Neuronal stem cell (in vitro differentiated cells): ENCODE measurements around the gene NUP54.

Experiments
- DNase-seq: peaks from one replicate; pipeline ENCODE4 v3.0.0-alpha.2; 2013; ENCODE audit warnings: low spot score
- H2AFZ ChIP-seq: one replicate; pipeline ENCODE4 v1.6.1; 2013; ENCODE audit warnings: mild to moderate bottlenecking, low read length, inconsistent platforms
- H2AK5ac ChIP-seq: 2 replicates; pipeline ENCODE4 v1.6.1; 2013; ENCODE audit warnings: low read depth, mild to moderate bottlenecking, inconsistent platforms, low read length, moderate library complexity, mixed read lengths
- H2BK120ac ChIP-seq: 2 replicates; pipeline ENCODE4 v1.6.1; 2013; ENCODE audit warnings: low read depth, mild to moderate bottlenecking, inconsistent platforms, low read length, moderate library complexity, mixed read lengths
- H2BK12ac ChIP-seq: one replicate; pipeline ENCODE4 v1.6.1; 2013; ENCODE audit warnings: low read length, inconsistent platforms
- H2BK15ac ChIP-seq: 2 replicates; pipeline ENCODE4 v1.6.1; 2013; ENCODE audit warnings: mild to moderate bottlenecking, low read length, inconsistent platforms, mixed read lengths
- H2BK5ac ChIP-seq: one replicate; pipeline ENCODE4 v1.6.1; 2013; ENCODE audit warnings: inconsistent platforms, mild to moderate bottlenecking, low read length, moderate library complexity
- H3K14ac ChIP-seq: one replicate; pipeline ENCODE4 v1.6.1; 2013; ENCODE audit warnings: low read length, inconsistent platforms
- H3K18ac ChIP-seq: 2 replicates; pipeline ENCODE4 v1.6.1; 2013; ENCODE audit warnings: low read length, inconsistent platforms
- H3K23ac ChIP-seq: 2 replicates; pipeline ENCODE4 v1.6.1; 2013; ENCODE audit warnings: low read depth, mild to moderate bottlenecking, mixed read lengths, low read length, inconsistent platforms; ENCODE audit not compliant: poor library complexity
- H3K27ac ChIP-seq: replicated peaks from 3 replicates; pipeline ENCODE4 v1.5.1; 2013; ENCODE audit warnings: low read length, inconsistent platforms
- H3K27me3 ChIP-seq, 3 experiments: 2 replicates each; pipeline ENCODE4 v1.6.1; 2013; ENCODE audit warnings: low read length in 3 of 3, mild to moderate bottlenecking in 2 of 3, inconsistent platforms in 1 of 3, low read depth in 1 of 3, mixed read lengths in 1 of 3, moderate library complexity in 1 of 3; ENCODE audit not compliant: control insufficient read depth in 3 of 3, insufficient read depth in 3 of 3
- H3K36me3 ChIP-seq, 2 donors: replicated peaks in 1 of 2; 2 replicates each; pipeline ENCODE4 v1.6.1; 2013; ENCODE audit warnings: low read length in 2 of 2; ENCODE audit not compliant: control insufficient read depth in 2 of 2, insufficient read depth in 2 of 2
- H3K4ac ChIP-seq: 2 replicates; pipeline ENCODE4 v1.6.1; 2013; ENCODE audit warnings: inconsistent platforms, mild to moderate bottlenecking, low read length, moderate library complexity
- H3K4me1 ChIP-seq, 2 donors: 1 replicate in 1 of 2; 2 replicates in 1 of 2; pipeline ENCODE4 v1.6.1; 2013; ENCODE audit warnings: low read length in 2 of 2, low read depth in 1 of 2; ENCODE audit not compliant: control insufficient read depth in 2 of 2, insufficient read depth in 1 of 2
- H3K4me2 ChIP-seq: one replicate; pipeline ENCODE4 v1.6.1; 2013; ENCODE audit warnings: mild to moderate bottlenecking, low read length, inconsistent platforms; ENCODE audit not compliant: insufficient read depth, poor library complexity, severe bottlenecking
- H3K4me3 ChIP-seq, 2 donors: 2 replicates each; pipeline ENCODE4 v1.5.1; 2013; ENCODE audit warnings: low read length in 2 of 2, mild to moderate bottlenecking in 2 of 2, inconsistent platforms in 1 of 2, moderate library complexity in 1 of 2
- H3K79me1 ChIP-seq: one replicate; pipeline ENCODE4 v1.6.1; 2013; ENCODE audit warnings: low read depth, mild to moderate bottlenecking, inconsistent platforms, low read length, moderate library complexity
- H3K9ac ChIP-seq: one replicate; pipeline ENCODE4 v1.6.1; 2013; ENCODE audit warnings: mild to moderate bottlenecking, low read depth, low read length, inconsistent platforms; ENCODE audit not compliant: poor library complexity
- H3K9me3 ChIP-seq, 2 donors: replicated peaks in 1 of 2; 2 replicates each; pipeline versions ENCODE3 to v1.6.1; 2013; ENCODE audit warnings: low read length in 2 of 2, mild to moderate bottlenecking in 2 of 2, inconsistent platforms in 1 of 2, low read depth in 1 of 2, mixed read lengths in 1 of 2, moderate library complexity in 1 of 2; ENCODE audit not compliant: control insufficient read depth in 2 of 2, insufficient read depth in 1 of 2
- H4K8ac ChIP-seq: one replicate; pipeline ENCODE4 v1.6.1; 2013; ENCODE audit warnings: low read depth, mild to moderate bottlenecking, inconsistent platforms, low read length, moderate library complexity
- H4K91ac ChIP-seq: one replicate; pipeline ENCODE4 v1.6.1; 2013; ENCODE audit warnings: low read length, low read depth, mild to moderate bottlenecking, inconsistent platforms; ENCODE audit not compliant: poor library complexity
- WGBS, 2 donors: extraction: QIAGEN DNeasy Blood & Tissue Kit; methylation state at CpG; one replicate each; pipeline ENCODE4 v1.1.7; 2013; ENCODE audit warnings: missing lambda C conversion rate in 2 of 2, mixed read lengths in 1 of 2; ENCODE audit not compliant: insufficient read length in 2 of 2, insufficient replicate concordance in 1 of 2; ENCODE audit errors: extremely low coverage in 2 of 2; 5-methylcytosine and 5-hydroxymethylcytosine counted together

NUP54 gene

DNA sequence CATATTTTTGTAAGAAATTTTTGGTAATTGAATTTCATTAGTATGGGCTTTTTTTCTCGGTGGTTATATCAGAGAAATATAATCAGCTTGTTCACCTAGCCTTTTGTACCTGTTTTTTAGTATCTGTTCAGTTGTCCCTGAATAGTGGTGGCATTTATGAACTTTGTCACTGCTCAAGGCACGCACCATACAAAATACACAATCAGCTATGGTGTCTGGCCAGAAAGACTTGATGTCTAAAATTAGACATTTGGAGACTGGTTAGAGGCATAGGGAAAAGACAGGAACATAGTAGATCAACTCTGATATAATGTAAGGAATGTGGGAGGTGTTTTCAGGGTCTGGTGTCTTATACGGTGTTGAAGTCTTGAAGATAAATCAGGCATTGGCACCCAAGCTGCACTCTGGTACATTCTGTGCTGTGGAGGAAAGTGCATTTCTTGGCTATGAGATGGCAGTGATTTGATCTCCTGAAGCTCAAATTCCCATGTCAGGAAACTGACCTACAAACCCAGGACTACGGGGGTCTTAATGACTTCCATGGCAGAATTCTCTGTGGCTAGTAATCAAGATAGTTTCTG is 70.1 kb downstream of the NUP54 start:
- peaks cover 0 to 26% (median 0%) of the 10 kb centered on the region in 3 experiments for H3K27me3 ChIP-seq
- no CpG with 5 or more reads among the region's 4 CpGs for WGBS, 2 donors

GRCh38 chr4:76074993-76075600 is 73.1 kb downstream of the NUP54 start:
- H3K4ac ChIP-seq: no peak overlapping the region
- H3K27me3 ChIP-seq: peaks cover 0 to 6% (median 0%) of the 10 kb centered on the region in 3 experiments
- H2BK15ac ChIP-seq: no peak overlapping the region
- H3K4me3 ChIP-seq: no peak overlapping the region
- no peak overlapping the region for H2BK5ac ChIP-seq
- no peak overlapping the region for H3K27ac ChIP-seq
- no peak overlapping the region for H2BK12ac ChIP-seq
- no peak overlapping the region for H3K18ac ChIP-seq
- no peak overlapping the region for H3K9ac ChIP-seq
- no peaks in the 10 kb centered on the region for H3K9me3 ChIP-seq
- H2AFZ ChIP-seq: no peak overlapping the region
- no peak overlapping the region for H2AK5ac ChIP-seq
- H2BK120ac ChIP-seq: no peak overlapping the region
- H3K79me1 ChIP-seq: no peaks in the 10 kb centered on the region
- H4K8ac ChIP-seq: no peak overlapping the region
- no peaks in the 10 kb centered on the region for H3K4me1 ChIP-seq
- no peak overlapping the region for H3K4me2 ChIP-seq
- WGBS, 2 donors: no CpG with 5 or more reads among the region's 4 CpGs
- DNase-seq: no peak
- no peak overlapping the region for H3K23ac ChIP-seq
- H3K14ac ChIP-seq: no peak overlapping the region
- H3K36me3 ChIP-seq: no peaks in the 10 kb centered on the region
- no peak overlapping the region for H4K91ac ChIP-seq

More for the DNA sequence above, 70.1 kb downstream of the NUP54 start:
- no peaks in the 10 kb centered on the region for H3K4me1 ChIP-seq
- H3K9me3 ChIP-seq: no peaks in the 10 kb centered on the region
- no peak overlapping the region for H4K8ac ChIP-seq
- no peak overlapping the region for H3K18ac ChIP-seq
- DNase-seq: no peak
- no peak overlapping the region for H3K9ac ChIP-seq
- H2AFZ ChIP-seq: no peak overlapping the region
- H3K23ac ChIP-seq: no peak overlapping the region
- no peak overlapping the region for H3K4me2 ChIP-seq
- H2BK12ac ChIP-seq: no peak overlapping the region
- H2BK5ac ChIP-seq: no peak overlapping the region
- H2BK120ac ChIP-seq: no peak overlapping the region
- H2AK5ac ChIP-seq: no peak overlapping the region
- no peak overlapping the region for H3K4me3 ChIP-seq
- no peak overlapping the region for H3K4ac ChIP-seq
- H3K79me1 ChIP-seq: no peaks in the 10 kb centered on the region
- no peak overlapping the region for H4K91ac ChIP-seq
- no peak overlapping the region for H2BK15ac ChIP-seq
- H3K36me3 ChIP-seq: no peaks in the 10 kb centered on the region
- no peak overlapping the region for H3K14ac ChIP-seq
- no peak overlapping the region for H3K27ac ChIP-seq

- WGBS, 2 donors: no CpG with 5 or more reads among the region's 1 CpG
Observed at GRCh38 chr4:76074468-76074867, 73.7 kb downstream of the NUP54 start, which contains the start of gene ART3. Gene ART3, plus strand, starts transcription at chr4:76074709. Its CDS starts 1,181 bp downstream, at chr4:76075890.

GRCh38 chr4:76072760-76073159 is 75.4 kb downstream of the NUP54 start:
- H2BK15ac ChIP-seq: no peak overlapping the region
- H4K8ac ChIP-seq: no peak overlapping the region
- H3K79me1 ChIP-seq: no peaks in the 10 kb centered on the region
- DNase-seq: no peak
- H3K4me3 ChIP-seq: no peak overlapping the region
- no peak overlapping the region for H3K4ac ChIP-seq
- no peaks in the 10 kb centered on the region for H3K9me3 ChIP-seq
- H3K27me3 ChIP-seq: no peaks in the 10 kb centered on the region
- H2AFZ ChIP-seq: peak overlapping the region; percentile 31
- H3K18ac ChIP-seq: no peak overlapping the region
- no peak overlapping the region for H2BK12ac ChIP-seq
- H2AK5ac ChIP-seq: no peak overlapping the region
- H3K27ac ChIP-seq: no peak overlapping the region
- H2BK5ac ChIP-seq: no peak overlapping the region
- no peak overlapping the region for H4K91ac ChIP-seq
- no peak overlapping the region for H3K4me2 ChIP-seq
- no peaks in the 10 kb centered on the region for H3K4me1 ChIP-seq
- no peak overlapping the region for H3K23ac ChIP-seq
- WGBS, 2 donors: no CpG with 5 or more reads among the region's 4 CpGs
- no peak overlapping the region for H3K9ac ChIP-seq
- H3K14ac ChIP-seq: no peak overlapping the region
- H3K36me3 ChIP-seq: no peaks in the 10 kb centered on the region
- H2BK120ac ChIP-seq: no peak overlapping the region

More at GRCh38 chr4:76074468-76074867, 73.7 kb downstream of the NUP54 start, which contains the start of gene ART3:
- Histone ChIP-seq H3K9me3 (no peaks in the 10 kb centered on the region), H3K27me3 (peaks cover 0 to 4% (median 0%) of the 10 kb centered on the region in 3 experiments), H3K27ac (no peak within 1 kb of the TSS), H2AK5ac (no peak within 1 kb of the TSS), H2AFZ (no peak within 1 kb of the TSS), H3K23ac (no peak within 1 kb of the TSS), H3K9ac (no peak within 1 kb of the TSS), H3K4ac (no peak within 1 kb of the TSS), H3K36me3 (no peaks in the 10 kb centered on the region), H2BK15ac (no peak within 1 kb of the TSS), H2BK120ac (no peak within 1 kb of the TSS), H3K4me1 (no peaks in the 10 kb centered on the region), H3K4me2 (no peak within 1 kb of the TSS), H3K4me3 (no peak within 1 kb of the TSS), H2BK5ac (no peak within 1 kb of the TSS), H3K79me1 (no peaks in the 10 kb centered on the region), H2BK12ac (no peak within 1 kb of the TSS), H4K91ac (no peak within 1 kb of the TSS), H4K8ac (no peak within 1 kb of the TSS), H3K18ac (no peak within 1 kb of the TSS), H3K14ac (no peak within 1 kb of the TSS)
- no peak for DNase-seq
